GM19023 (cell line): ENCODE measurements around the gene EDC3.
A peak's percentile ranks its signal among the peaks of the same experiment; 100 is the strongest.
"Not testable (repeated sequence)": the region's sequence is repeated elsewhere in the genome, so short reads cannot be mapped to it uniquely, and the experiment has no call there.

Experiments
- ATAC-seq: cut with Tn5 transposase; IDR thresholded peaks from one replicate; pipeline ENCODE4 v1.9.1; 2021; ENCODE audit warnings: mild to moderate bottlenecking, moderate library complexity; ENCODE audit not compliant: unreplicated experiment

Gene EDC3, protein sequence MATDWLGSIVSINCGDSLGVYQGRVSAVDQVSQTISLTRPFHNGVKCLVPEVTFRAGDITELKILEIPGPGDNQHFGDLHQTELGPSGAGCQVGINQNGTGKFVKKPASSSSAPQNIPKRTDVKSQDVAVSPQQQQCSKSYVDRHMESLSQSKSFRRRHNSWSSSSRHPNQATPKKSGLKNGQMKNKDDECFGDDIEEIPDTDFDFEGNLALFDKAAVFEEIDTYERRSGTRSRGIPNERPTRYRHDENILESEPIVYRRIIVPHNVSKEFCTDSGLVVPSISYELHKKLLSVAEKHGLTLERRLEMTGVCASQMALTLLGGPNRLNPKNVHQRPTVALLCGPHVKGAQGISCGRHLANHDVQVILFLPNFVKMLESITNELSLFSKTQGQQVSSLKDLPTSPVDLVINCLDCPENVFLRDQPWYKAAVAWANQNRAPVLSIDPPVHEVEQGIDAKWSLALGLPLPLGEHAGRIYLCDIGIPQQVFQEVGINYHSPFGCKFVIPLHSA

DNA sequence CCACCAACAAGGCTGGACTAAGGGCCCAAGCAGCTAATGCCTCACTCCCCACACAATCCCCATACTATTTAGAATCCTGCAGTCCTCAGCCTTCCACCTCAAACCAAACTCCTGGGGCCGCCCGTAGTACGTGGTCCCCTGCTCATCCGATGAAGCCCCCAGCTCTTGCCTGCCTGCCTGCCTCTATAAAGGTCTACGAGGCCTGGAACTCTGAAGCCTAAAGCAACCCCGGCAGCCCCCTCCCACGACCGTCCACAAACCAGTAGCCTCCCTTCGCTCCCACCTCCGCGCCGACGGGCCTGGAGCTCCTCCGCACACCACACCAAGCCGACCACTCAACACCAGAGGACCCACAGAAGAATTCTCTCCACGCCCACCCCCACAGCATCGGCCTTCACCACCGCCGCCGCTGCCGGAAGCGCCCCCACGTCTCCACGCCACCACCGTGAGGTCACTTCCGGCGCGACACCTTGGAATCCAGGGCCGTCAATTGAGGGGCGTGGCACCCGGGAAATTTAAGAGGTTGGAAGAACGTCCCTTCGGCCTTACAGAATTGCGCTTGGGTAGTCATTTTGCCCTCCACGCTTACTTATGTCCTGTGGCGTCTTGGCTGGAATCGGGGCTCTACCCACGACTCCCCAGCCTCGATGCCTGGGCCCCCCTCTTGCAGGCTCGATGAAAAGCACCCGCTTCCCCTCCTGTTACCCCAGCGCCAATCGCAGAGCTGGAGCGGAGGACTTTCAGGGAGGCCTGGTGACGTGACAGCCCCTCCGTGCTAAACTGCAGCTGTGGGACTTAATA, at the start of gene EDC3:
EDC3 (minus strand) TSS at position 428 of the 801 bp plus-strand sequence. CDS start 20,900 bp downstream, outside the sequence.
- peak; percentile 86 for ATAC-seq

DNA sequence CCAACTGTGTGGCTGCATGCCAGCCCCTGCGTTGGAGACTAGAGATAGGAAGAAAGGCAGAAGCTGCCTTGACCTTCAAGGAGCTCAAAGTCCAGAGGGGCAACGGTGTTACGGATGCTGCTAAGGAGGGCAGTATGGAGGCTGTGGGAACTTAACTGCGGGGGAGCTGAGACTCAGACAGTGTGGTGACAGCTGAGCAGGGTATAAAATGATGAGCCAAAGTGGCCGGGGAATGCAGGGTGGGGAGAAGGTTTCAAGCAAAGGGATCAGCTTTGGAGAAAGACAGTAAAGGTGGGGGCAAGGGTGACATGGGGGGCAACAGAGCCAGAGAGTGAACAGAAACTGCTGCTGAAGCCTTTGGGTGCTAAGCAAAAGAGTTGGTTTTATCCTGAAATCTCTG, 46.6 kb upstream of the EDC3 start:
- no peak for ATAC-seq

DNA sequence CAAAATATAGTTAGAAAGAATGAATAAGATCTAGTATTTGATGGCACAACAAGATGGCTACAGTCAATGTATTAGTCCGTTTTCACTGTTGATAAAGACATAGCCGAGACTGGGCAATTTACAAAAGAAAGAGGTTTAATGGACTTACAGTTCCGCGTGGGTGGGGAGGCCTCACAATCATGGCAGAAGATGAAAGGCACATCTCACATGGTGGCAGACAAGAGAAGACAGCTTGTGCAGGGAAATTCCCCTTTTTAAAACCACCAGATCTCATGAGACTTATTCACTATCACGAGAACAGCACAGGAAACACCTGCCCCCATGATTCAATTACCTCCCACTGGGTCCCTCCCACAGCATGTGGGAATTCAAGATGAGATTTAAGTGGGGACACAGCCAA, 42.4 kb upstream of the EDC3 start:
- ATAC-seq: not testable (repeated sequence)

DNA sequence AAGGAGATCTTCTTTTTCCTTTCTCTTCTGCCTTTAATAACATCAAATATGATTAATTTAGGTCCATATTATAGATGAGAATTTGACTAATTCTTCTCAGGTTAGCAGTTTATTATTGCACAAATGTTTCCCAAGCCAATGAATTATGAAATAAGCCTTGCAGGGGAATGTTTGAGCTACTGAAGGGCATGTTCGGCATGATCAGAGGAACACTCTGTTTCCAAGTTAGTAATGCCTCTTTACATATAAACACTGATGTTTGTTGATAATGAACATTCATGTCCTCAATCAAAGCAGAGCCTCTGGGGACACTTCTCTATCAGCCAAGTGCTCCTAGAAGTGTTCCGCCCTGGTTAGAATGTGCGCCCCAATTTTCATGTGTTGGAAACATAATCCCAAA, 39.5 kb upstream of the EDC3 start:
- no peak for ATAC-seq

DNA sequence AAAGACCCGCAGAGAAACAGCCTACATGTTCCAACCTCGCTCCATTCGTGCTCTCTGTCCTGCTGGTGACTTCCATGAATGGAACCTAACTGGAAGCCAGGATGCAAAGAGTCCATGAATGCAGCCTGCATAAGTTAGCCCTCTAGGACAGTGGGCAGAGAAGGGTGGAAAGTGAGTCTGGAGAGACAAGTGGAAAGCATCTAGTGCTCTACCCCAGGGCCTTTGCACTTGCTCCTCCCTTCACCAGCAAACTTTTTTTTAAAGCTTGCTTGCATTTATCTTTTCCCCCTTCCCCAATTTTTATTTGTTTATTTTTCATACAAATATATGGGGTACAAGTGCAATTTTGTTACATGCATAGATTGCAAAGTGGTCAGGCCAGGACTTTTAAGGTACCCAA, 37.4 kb upstream of the EDC3 start:
- ATAC-seq: no peak

DNA sequence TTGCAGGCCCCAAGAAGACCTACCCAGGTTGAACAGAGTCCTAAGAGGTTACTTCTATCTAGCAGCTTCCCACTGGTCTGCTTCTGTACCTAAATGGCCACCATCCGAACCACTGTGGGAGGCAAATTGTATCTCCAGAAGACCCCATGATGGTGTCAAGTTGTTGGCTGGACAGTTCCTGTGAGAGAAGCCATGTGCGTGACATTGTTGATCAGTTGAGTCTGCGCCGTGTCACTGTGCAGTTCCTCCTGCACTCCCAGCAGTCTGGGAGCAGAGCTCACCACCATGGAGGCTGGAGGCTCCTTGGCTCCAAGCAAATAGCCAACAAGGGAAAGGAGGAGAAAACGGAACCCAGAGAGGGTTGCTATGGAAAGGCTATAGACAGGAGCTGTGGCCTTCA, 37.0 kb upstream of the EDC3 start:
- ATAC-seq: no peak

DNA sequence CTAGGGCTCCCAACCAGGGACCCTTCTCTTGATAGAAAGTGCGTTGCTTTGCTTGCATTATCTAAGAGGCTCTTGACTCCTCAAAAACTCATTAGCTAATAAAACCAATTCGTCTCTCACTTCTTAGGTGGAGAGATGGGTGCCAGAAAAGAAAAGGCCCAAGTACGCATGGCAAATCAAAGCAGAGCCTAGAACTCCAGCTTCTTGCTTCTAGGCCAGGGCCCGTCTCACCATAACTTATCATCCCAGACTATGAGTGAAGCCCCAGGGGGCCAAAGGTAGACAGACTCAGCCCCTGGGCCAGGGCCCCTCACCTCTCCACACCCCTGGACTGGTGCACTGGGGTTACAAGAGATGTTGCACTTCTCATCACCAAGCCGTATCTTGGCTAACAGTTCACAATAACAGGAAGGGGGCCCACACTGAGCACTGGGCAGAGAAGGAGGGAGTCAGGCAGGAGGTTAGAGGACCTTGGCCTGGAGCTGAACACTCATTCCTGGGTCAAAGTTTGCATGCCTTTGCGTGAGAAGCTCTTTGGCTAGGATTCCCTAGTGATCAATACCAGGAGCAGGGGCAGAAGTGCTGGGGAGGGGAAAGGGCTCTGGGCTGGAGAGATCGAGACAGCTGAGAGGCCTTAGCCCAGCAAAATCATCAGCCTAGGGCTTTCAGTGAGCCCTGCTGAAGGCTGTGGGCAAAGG, 34.9 kb upstream of the EDC3 start:
- no peak for ATAC-seq

DNA sequence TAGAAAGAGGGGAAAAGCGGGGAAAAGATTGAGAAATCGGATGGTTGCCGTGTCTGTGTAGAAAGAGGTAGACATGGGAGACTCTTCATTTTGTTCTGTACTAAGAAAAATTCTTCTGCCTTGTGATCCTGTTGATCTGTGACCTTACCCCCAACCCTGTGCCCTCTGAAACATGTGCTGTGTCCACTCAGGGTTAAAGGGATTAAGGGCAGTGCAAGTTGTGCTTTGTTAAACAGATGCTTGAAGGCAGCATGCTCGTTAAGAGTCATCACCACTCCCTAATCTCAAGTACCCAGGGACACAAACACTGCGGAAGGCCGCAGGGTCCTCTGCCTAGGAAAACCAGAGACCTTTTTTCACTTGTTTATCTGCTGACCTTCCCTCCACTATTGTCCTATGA, 33.5 kb upstream of the EDC3 start:
- ATAC-seq: not testable (repeated sequence)

DNA sequence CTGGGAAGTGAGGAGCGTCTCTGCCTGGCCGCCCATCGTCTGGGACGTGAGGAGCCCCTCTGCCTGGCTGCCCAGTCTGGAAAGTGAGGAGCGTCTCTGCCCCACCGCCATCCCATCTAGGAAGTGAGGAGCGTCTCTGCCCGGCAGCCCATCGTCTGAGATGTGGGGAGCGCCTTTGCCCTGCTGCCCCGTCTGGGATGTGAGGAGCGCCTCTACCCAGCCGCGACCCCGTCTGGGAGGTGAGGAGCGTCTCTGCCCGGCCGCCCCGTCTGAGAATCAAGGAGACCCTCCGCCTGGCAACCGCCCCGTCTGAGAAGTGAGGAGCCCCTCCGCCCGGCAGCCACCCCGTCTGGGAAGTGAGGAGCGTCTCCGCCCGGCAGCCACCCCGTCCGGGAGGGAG, 32.9 kb upstream of the EDC3 start:
- not testable (repeated sequence) for ATAC-seq

DNA sequence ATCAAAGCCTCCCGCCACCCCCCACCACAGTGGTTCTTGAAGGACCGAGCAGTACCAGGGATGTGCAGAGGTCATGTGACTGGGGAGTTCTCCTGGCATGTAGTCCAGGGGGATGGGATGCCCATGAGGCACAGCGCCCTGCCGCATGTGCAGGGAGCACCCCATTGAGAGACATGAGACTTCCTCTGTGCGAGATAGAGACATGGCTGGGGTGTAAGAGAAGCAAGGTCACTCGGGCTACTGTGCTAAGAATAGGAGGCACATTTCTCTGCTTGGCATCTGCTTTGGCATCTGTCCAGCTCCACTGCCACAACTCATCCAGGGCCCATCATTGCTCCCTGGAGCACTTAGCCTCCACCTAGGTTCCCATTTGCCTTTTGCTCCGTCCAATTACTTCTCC, 31.9 kb upstream of the EDC3 start:
- ATAC-seq: no peak

DNA sequence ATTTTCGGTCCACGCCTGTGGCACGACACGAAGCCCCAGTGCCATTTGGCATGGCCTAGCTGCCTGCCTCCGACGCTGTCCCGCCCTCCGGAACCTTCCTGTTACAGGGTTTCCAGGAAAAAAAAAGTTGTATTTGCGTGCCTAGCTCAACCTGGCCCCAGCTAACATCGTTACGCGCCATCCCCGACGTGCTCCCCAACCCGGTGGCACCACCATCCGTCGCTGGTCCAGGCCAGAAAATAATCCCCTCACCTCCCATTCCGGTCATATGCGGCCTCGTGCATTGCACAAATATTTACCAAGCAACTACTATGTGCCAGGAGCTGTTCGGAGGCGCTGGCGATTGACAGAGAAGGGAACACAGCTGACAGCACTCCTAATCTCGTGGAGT, 30.9 kb upstream of the EDC3 start:
- no peak for ATAC-seq

DNA sequence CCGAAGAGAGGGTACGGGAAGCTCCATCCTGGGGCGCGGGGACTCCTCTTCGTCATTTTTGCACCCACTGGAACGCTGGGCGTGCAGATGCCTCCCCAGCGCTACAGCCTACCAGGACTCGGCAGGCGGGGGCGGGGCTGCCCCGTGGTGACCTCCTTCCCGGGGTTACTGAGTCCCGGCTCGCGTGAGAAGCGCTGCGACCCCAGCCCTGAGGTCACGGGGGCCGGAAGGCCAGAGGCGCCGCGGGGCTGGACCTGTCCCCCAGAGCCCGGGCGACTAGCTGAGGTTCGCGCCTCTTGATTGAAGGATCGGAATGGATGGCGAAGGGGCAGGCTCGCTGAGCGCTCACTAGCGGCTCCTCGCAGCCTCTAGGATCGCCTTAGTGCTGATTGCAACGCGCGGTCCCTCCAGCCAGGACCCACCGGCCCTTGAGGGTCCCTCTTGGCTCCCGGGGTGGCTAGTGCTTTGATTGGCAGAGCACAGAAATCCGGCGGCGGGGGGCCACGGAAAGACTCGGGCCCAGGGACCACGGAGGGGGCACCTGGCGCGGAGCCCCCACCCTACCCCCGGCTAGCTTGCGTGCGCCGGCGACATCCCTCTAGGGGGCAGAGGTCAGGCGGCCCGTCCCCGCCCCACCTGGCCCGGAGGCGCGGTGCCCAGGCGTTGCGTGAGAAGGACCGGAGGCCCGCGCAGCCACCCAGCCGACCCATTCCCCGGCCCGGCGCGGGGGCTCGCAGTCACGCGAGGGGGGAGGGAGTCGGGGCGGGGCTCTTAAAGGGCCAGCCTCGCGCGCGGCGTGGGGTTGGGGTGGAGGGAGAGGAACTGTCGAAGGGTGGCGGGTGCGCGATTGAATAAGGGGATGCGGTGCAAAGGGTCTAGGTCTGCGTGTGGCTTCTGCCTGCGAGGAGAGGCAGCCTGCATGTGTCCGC, 30.3 kb upstream of the EDC3 start:
- ATAC-seq: no peak

DNA sequence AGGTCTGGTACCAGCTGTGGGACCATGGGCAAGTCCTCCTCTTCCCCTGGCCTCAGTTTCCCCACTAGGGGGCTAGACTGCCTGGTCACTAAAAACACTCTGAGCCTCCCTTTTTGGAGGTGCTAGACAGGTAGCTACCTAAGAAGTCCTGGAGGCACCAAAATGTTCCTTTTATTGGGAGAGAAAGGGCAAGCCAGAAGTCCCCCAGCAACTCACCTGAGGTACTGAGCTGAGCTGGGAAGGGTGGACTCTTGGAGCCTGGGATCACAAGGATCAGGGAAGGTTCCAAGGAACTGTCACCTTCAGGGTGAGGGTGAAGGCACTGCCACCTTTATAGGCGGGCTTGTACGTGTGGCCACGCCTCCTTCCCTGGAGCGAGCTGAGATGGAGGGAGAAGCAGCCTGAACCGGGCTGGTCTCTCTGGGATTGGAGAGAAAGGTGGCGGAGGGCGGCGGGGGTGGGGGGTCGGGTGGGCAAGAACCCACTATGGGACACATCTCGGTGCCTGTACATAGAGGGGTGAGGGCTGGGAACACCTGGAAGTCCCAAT, 29.5 kb upstream of the EDC3 start, which contains the start of gene CYP1A1:
CYP1A1 (minus strand) TSS at position 304 of the 550 bp plus-strand sequence. CDS start 2,431 bp downstream, outside the sequence.
- ATAC-seq: no peak

DNA sequence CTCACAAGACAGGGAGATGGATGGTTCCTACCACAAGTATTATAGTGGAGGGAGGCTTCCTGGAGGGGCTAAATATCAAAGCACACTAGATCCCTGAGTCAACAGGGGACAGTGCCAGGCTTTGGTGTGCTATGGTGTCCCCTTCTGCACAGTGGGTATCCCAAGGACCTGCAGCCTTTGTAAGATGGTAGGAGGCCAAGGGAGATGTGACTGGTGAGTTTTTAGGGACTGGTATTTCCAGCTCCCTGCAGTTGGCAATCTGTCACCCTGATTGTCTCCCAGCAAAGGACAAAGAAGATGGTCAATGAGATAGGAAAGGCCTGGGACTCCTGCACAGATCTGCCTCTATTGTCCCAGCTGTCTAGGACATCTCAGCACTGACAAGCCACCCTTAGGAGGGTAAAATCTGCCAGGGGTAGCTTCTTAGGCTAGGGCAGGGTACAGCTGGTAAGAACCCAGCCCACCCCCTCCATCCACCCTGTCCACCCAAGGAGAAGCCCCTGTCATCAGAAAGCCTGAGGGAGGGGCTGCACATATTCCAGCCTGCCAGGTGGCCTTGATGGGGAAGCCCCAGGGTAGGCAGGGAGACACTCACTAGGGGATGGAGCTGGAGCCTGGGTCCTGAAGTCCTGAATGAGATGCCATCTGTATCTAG, 28.9 kb upstream of the EDC3 start:
- no peak for ATAC-seq

DNA sequence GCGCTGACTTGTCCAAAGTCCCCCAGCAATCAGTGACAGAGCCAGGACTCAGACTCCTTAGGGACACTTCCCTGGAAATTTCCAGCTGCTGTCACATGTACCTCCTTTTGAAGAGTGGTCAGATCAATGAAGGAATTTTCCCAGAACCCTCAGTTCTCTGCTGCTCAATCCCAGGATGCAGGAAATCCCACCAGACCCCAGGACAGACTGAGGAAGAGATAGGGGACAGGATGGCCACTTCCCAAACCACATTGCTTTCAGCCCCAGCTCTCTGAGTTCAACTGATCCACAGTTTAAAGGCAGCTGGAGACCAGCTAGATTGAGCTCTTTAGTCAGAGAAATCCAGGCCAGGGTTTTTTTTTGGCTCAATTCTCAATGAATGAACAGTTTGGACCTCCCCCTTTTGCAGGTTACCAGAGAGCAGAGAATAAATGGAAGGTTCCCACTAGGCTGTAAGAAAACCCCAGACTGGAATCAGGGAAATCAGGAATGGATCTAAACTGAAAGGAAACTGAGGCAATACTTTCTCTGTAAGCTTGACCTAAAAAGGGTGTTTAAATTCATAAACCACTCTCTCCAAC, 28.0 kb upstream of the EDC3 start:
- ATAC-seq: no peak

DNA sequence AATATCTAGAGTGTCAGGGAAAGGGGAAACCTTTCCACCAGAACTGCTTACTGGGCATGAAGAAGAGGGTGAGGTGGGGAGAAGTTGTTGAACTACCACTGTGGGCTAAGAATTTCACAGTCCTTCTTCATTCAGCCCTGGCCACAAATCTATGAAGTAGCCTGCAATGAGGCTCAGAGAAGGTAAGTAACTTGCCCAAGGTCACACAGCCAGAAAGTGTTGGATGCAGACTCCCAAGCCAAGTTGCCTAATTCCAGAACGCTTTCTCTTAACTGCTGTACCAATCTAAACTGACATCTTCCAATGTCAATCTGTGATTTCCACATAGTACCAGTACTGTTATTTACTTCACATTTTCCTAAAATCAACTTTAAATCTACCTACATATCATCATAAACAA, 27.4 kb upstream of the EDC3 start:
- ATAC-seq: no peak

DNA sequence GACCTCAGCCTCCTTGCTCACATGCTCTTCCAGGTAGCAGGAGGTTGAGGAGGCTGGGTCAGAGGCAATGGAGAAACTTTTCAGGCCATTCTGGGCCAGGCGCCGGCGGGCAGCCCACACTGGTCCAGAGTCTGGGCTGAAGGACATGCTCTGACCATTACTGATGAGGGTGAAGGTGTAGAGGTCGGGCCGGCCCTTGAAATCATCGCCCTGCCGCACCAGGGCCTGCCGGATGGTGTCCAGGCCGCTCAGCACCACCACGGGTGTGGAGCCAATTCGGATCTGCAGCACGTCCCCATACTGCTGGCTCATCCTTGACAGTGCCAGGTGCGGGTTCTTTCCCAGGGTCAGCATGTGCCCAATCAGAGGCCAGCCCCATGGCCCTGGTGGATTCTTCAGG, 26.8 kb upstream of the EDC3 start:
- ATAC-seq: no peak

DNA sequence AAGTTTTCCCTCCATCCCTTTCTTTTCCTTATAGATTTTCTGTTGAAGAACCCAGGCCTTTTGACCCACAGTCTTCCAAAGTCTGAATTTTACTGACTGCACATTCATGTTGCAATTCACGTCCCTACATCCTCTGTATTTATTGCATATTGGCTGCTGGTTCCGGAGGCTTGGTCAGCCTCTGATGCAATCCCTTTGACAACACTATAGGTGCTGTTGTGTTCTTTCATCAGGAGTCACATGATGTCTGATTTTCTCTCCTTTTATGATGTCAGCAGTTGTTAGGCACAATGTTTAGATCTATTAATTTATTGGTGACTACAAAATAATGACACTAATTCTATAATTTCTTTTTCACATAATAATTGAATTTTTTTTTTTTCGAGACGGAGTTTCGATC, 20.8 kb upstream of the EDC3 start:
- ATAC-seq: no peak

DNA sequence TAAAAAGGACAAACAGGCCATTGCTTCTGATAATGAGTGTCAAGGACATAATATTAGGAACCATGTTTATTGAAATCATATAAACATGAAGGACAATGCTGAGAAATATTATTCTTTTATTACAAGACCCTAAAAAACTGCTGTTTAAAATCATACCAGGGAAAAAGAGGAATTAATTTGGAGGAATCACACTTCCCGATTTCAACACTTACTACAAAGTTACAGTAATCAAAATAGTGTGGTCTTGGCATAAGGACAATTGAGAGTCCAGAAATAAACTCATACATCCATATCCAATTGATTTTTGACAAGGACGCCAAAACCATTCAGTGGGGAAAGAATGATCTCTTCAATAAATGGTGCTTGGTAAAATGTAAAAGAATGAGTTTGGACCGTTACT, 16.5 kb upstream of the EDC3 start:
- no peak for ATAC-seq
